Liver (tissue), 9 donors: ENCODE results near the gene RASSF9. TPM values are rescaled to one million over a fixed set of nuclear protein-coding genes. Genes with fewer than 3 reads are reported as not detected.

Experiments
- DNase-seq: peaks from one replicate; pipeline ENCODE4 v3.0.0-alpha.2; 2017; ENCODE audit warnings: low spot score
- H3K27ac ChIP-seq, 2 donors: one replicate each; pipeline ENCODE4 v1.7.0; 2013; ENCODE audit warnings: inconsistent platforms in 2 of 2, low read length in 2 of 2, control low read depth in 1 of 2, low read depth in 1 of 2, mild to moderate bottlenecking in 1 of 2
- H3K27me3 ChIP-seq, 4 donors: one replicate each; pipeline versions ENCODE4 v1.6.1 to v1.7.0; 2013; ENCODE audit warnings: low read length in 3 of 4, inconsistent platforms in 1 of 4, mild to moderate bottlenecking in 1 of 4, moderate library complexity in 1 of 4; ENCODE audit not compliant: control insufficient read depth in 4 of 4, insufficient read depth in 4 of 4
- H3K36me3 ChIP-seq, 4 donors: one replicate each; pipeline versions ENCODE4 v1.6.1 to v1.7.0; 2013; ENCODE audit warnings: low read length in 3 of 4, mild to moderate bottlenecking in 3 of 4, low read depth in 1 of 4, moderate library complexity in 1 of 4; ENCODE audit not compliant: control insufficient read depth in 4 of 4, insufficient read depth in 3 of 4
- H3K4me1 ChIP-seq, 4 donors: one replicate each; pipeline versions ENCODE4 v1.6.1 to v1.7.0; 2013; ENCODE audit warnings: low read length in 3 of 4, mild to moderate bottlenecking in 3 of 4, moderate library complexity in 1 of 4; ENCODE audit not compliant: control insufficient read depth in 4 of 4, insufficient read depth in 4 of 4
- H3K4me3 ChIP-seq, 3 donors: one replicate each; pipeline versions ENCODE4 v1.6.1 to v1.7.0; 2013; ENCODE audit warnings: low read length in 3 of 3, control low read depth in 1 of 3, low read depth in 1 of 3, mild to moderate bottlenecking in 1 of 3
- H3K9ac ChIP-seq, 2 donors: one replicate each; pipeline ENCODE4 v1.7.0; 2013; ENCODE audit warnings: low read length in 2 of 2, mild to moderate bottlenecking in 2 of 2, moderate library complexity in 2 of 2, control low read depth in 1 of 2, low read depth in 1 of 2
- H3K9me3 ChIP-seq, 4 donors: one replicate each; pipeline versions ENCODE4 v1.6.1 to v1.7.0; 2013; ENCODE audit warnings: low read length in 3 of 4; ENCODE audit not compliant: control insufficient read depth in 4 of 4
- ATF3 ChIP-seq: IDR thresholded peaks from 2 replicates; pipeline ENCODE4 v1.6.1; 2016; ENCODE audit warnings: antibody characterized with exemption
- CTCF ChIP-seq: fragments of 150-350 bp; IDR thresholded peaks from 2 replicates; pipeline ENCODE4 v1.5.1; 2017; ENCODE audit warnings: improper control_type of control experiment, low read depth, low read length; ENCODE audit not compliant: missing input control
- EGR1 ChIP-seq, 2 donors: IDR thresholded peaks; 2 replicates each; pipeline ENCODE4 v1.6.1; 2016 to 2018; ENCODE audit warnings: antibody characterized with exemption in 2 of 2, low read depth in 2 of 2
- FOXA1 ChIP-seq: IDR thresholded peaks from 2 replicates; pipeline ENCODE4 v1.6.1; 2016; ENCODE audit warnings: antibody characterized with exemption
- FOXA2 ChIP-seq: IDR thresholded peaks from 2 replicates; pipeline ENCODE4 v1.6.1; 2016; ENCODE audit warnings: antibody characterized with exemption
- GABPA ChIP-seq, 2 donors: IDR thresholded peaks in 1 of 2; conservative IDR thresholded peaks in 1 of 2; 2 replicates each; pipeline ENCODE4 v1.6.1; 2016; ENCODE audit warnings: antibody characterized with exemption in 2 of 2, mild to moderate bottlenecking in 1 of 2, moderate library complexity in 1 of 2
- HNF4A ChIP-seq, 2 donors: conservative IDR thresholded peaks; 2 replicates each; pipeline ENCODE4 v1.6.1; 2016; ENCODE audit warnings: antibody characterized with exemption in 2 of 2, mild to moderate bottlenecking in 2 of 2
- HNF4G ChIP-seq: IDR thresholded peaks from 2 replicates; pipeline ENCODE4 v1.6.1; 2016; ENCODE audit warnings: antibody characterized with exemption
- JUND ChIP-seq, 2 donors: IDR thresholded peaks; 2 replicates each; pipeline ENCODE4 v1.6.1; 2016; ENCODE audit warnings: antibody characterized with exemption in 2 of 2
- MAX ChIP-seq: IDR thresholded peaks from 2 replicates; pipeline ENCODE4 v1.6.1; 2016; ENCODE audit warnings: antibody characterized with exemption
- NR2F2 ChIP-seq: IDR thresholded peaks from 2 replicates; pipeline ENCODE4 v1.6.1; 2016; ENCODE audit warnings: antibody characterized with exemption
- RAD21 ChIP-seq, 2 donors: IDR thresholded peaks; 2 replicates each; pipeline ENCODE4 v1.6.1; 2016; ENCODE audit warnings: antibody characterized with exemption in 2 of 2, mild to moderate bottlenecking in 2 of 2
- REST ChIP-seq: IDR thresholded peaks from 2 replicates; pipeline ENCODE4 v1.6.1; 2016; ENCODE audit warnings: antibody characterized with exemption, mild to moderate bottlenecking
- RXRA ChIP-seq, 2 donors: IDR thresholded peaks; 2 replicates each; pipeline ENCODE4 v1.6.1; 2017 to 2018; ENCODE audit warnings: antibody characterized with exemption in 2 of 2, mild to moderate bottlenecking in 1 of 2
- TAF1 ChIP-seq: conservative IDR thresholded peaks from 2 replicates; pipeline ENCODE4 v1.6.1; 2016; ENCODE audit warnings: antibody characterized with exemption, mild to moderate bottlenecking
- YY1 ChIP-seq: IDR thresholded peaks from 2 replicates; pipeline ENCODE4 v1.6.1; 2016; ENCODE audit warnings: antibody characterized with exemption, mild to moderate bottlenecking
- ZBTB33 ChIP-seq: IDR thresholded peaks from 2 replicates; pipeline ENCODE4 v1.6.1; 2016; ENCODE audit warnings: antibody characterized with exemption
- WGBS: extraction: QIAGEN DNeasy Blood & Tissue Kit; methylation state at CpG from one replicate; pipeline ENCODE4 v1.1.7; 2013; 5-methylcytosine and 5-hydroxymethylcytosine counted together
- polyA plus RNA-seq, 2 donors: library from polyadenylated mRNA; stranded (reverse) in 1 of 2; unstranded in 1 of 2; fragments of 200-250 nt in 1 of 2; fragments of >200 nt in 1 of 2; fragmentation: Nextera tagmentation in 1 of 2; extraction: Ambion mirVana in 1 of 2; gene quantifications; one replicate each; pipeline versions ENCODE4 v1.2.1 to v1.2.3, GENCODE V29; 2013 to 2015
- total RNA-seq, 2 donors: library from RNA; depleted of rRNA; stranded (reverse); fragments of >200 nt; gene quantifications; one replicate each; pipeline ENCODE4 v1.2.3, GENCODE V29; 2014
- donor health status: healthy.
- donor health status: healthy.
- donor health status: healthy.
- donor health status: healthy.
- donor health status: healthy.

The RASSF9 gene
- total and polyA plus RNA-seq, 4 donors: 0.33 to 1.0 (median 0.59) TPM

- Histone ChIP-seq H3K4me3 (no peak overlapping the region), H3K4me1 (no peaks in the 10 kb centered on the region), H3K9me3 (no peaks in the 10 kb centered on the region), H3K36me3 (no peaks in the 10 kb centered on the region), H3K9ac (no peak overlapping the region), H3K27me3 (no peaks in the 10 kb centered on the region), H3K27ac (no peak overlapping the region)
- TF ChIP-seq FOXA1: no peak
- no peak for TF ChIP-seq GABPA (IDR thresholded peaks at IDR 0.05 in 1 of 2, conservative IDR thresholded peaks at IDR 0.05 in 1 of 2)
- TF ChIP-seq HNF4G: no peak
- TF ChIP-seq FOXA2: no peak
- TF ChIP-seq ZBTB33: no peak
- TF ChIP-seq NR2F2: no peak
- no peak for TF ChIP-seq ATF3
- no peak for TF ChIP-seq CTCF
- no peak for TF ChIP-seq JUND (IDR thresholded peaks at IDR 0.05)
- no peak for TF ChIP-seq RXRA (IDR thresholded peaks at IDR 0.05)
- TF ChIP-seq RAD21 (IDR thresholded peaks at IDR 0.05): no peak
- TF ChIP-seq REST: no peak
- no peak for TF ChIP-seq HNF4A (conservative IDR thresholded peaks at IDR 0.05)
- TF ChIP-seq TAF1: no peak
- no peak for TF ChIP-seq YY1
- no peak for TF ChIP-seq MAX
- no peak for TF ChIP-seq EGR1 (IDR thresholded peaks at IDR 0.05; ENCODE audit: low read depth in 2 of 2)
- no peak for DNase-seq
- WGBS: 57% methylated on average over 1 of the region's 1 CpG
Observed at GRCh38 chr12:85803231-85803630, 33.0 kb downstream of the RASSF9 start.

- H3K36me3 ChIP-seq: no peaks in the 10 kb centered on the region
Observed at GRCh38 chr12:85798122-85798521, 38.1 kb downstream of the RASSF9 start.

More at GRCh38 chr12:85798122-85798521, 38.1 kb downstream of the RASSF9 start:
- TF ChIP-seq NR2F2: no peak
- H3K9ac ChIP-seq: no peak overlapping the region
- H3K27me3 ChIP-seq: no peaks in the 10 kb centered on the region
- no peak for DNase-seq
- H3K9me3 ChIP-seq: no peaks in the 10 kb centered on the region
- H3K27ac ChIP-seq: no peak overlapping the region
- H3K4me1 ChIP-seq: no peaks in the 10 kb centered on the region
- no peak overlapping the region for H3K4me3 ChIP-seq
- WGBS: 75% methylated on average over 2 of the region's 2 CpGs
